Coronary artery (tissue), 2 donors: ENCODE data around the gene HSD11B1L.

Experiments
- DNase-seq: peaks from one replicate; pipeline ENCODE4 v3.0.0-alpha.2; 2017; ENCODE audit warnings: low spot score
- H3K27ac ChIP-seq, 2 donors: fragments of 200-600 bp; sonication (generic); one replicate each; pipeline ENCODE4 v1.5.1; 2016 to 2019
- H3K4me3 ChIP-seq: fragments of 200-600 bp; sonication (generic); 2 replicates; pipeline ENCODE4 v1.5.1; 2016; ENCODE audit warnings: mild to moderate bottlenecking, moderate library complexity
- TF ChIP-seq, protein P1 (sequence below): fragments of 200-600 bp; sonication (generic); IDR thresholded peaks from one replicate; pipeline ENCODE4 v1.5.1; 2019; ENCODE audit warnings: antibody characterized with exemption

HSD11B1L gene

GRCh38 chr19:5651361-5651760 lies 29.5 kb upstream of the HSD11B1L start:
- Histone ChIP-seq H3K4me3 (no peak overlapping the region), H3K27ac (no peak overlapping the region)
- DNase-seq, result no peak
- TF ChIP-seq, protein P1, sequence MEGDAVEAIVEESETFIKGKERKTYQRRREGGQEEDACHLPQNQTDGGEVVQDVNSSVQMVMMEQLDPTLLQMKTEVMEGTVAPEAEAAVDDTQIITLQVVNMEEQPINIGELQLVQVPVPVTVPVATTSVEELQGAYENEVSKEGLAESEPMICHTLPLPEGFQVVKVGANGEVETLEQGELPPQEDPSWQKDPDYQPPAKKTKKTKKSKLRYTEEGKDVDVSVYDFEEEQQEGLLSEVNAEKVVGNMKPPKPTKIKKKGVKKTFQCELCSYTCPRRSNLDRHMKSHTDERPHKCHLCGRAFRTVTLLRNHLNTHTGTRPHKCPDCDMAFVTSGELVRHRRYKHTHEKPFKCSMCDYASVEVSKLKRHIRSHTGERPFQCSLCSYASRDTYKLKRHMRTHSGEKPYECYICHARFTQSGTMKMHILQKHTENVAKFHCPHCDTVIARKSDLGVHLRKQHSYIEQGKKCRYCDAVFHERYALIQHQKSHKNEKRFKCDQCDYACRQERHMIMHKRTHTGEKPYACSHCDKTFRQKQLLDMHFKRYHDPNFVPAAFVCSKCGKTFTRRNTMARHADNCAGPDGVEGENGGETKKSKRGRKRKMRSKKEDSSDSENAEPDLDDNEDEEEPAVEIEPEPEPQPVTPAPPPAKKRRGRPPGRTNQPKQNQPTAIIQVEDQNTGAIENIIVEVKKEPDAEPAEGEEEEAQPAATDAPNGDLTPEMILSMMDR, result no peak

DNA sequence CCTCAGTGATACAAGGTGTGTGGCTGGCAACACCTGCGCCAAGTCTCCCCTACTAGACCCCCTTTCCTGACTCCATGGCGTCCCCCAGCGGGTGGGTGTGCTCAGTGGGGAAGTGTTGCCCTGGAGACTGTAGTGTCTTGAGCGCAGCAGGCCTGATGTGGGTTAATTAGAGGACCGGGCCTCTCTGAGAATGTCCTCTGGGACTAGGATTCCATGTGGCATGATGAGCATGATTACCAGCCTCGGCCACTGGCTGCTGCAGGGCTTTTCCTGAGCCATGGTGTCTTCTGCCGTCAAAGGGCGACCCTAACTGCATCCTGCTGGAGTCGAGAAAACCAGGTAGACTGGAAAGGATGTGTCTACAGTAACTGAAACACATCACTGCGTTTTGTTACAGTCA lies 28.6 kb upstream of the HSD11B1L start:
- no peak overlapping the region for H3K27ac ChIP-seq
- TF ChIP-seq, protein P1, result no peak
- H3K4me3 ChIP-seq, result no peak overlapping the region
- no peak for DNase-seq

GRCh38 chr19:5654931-5655330 lies 25.9 kb upstream of the HSD11B1L start:
- no peak for DNase-seq
- Histone ChIP-seq H3K4me3 (no peak overlapping the region), H3K27ac (no peak overlapping the region)
- TF ChIP-seq, protein P1, result no peak

DNA sequence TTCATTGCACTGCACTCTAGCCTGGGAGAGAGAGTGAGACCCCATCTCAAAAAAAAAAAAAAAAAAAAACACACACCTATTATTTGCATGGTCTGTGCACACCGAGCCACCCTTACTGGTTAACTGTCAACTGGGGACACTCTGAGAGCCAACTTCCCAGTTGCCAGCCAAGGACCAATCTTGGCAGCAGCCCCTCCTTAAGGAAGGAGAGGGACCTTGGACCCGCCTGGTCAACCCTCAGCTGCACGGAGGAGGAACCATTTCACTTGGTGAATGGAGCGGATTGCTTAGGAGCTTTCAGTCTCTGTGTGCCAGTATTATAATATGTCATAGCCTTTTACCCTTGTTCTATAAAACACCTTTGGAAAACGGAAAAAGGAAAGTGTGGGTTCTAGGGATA lies 25.4 kb upstream of the HSD11B1L start:
- DNase-seq, result no peak
- TF ChIP-seq, protein P1, result no peak
- no peak overlapping the region for H3K27ac ChIP-seq
- H3K4me3 ChIP-seq, result no peak overlapping the region

DNA sequence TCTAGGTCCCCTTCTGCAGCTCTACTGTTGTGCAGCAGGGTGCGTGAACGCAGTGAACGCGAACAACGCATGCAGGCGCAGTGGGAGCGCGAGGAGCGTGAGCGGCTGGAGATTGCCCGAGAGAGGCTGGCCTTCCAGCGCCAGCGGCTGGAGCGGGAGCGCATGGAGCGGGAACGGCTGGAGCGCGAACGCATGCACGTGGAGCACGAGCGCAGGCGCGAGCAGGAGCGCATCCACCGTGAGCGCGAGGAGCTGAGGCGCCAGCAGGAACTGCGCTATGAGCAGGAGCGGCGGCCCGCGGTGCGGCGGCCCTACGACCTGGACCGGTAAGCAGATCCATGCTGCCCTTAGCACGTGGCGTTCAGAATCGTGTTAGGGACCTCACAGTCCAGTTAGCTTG lies 19.3 kb upstream of the HSD11B1L start:
- no peak for DNase-seq
- TF ChIP-seq, protein P1, result no peak
- Histone ChIP-seq H3K4me3 (no peak overlapping the region), H3K27ac (no peak overlapping the region)

DNA sequence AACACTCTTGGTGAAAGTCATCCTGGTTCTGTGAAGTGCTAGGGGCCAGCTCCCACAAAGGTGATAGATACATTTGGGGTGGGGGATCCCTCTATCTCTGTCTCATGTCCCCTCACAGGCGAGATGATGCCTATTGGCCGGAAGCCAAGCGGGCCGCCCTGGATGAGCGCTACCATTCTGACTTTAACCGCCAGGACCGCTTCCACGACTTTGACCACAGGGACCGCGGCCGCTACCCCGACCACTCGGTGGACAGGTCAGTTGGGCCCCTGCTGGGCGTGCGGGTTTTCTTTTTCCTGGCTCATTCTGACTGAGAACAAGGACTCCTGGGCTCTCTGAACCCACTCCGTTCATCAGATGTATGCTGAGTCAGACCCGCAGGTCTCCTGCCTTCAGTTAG lies 16.9 kb upstream of the HSD11B1L start:
- H3K4me3 ChIP-seq, result no peak overlapping the region
- TF ChIP-seq, protein P1, result no peak
- no peak overlapping the region for H3K27ac ChIP-seq
- DNase-seq, result no peak

DNA sequence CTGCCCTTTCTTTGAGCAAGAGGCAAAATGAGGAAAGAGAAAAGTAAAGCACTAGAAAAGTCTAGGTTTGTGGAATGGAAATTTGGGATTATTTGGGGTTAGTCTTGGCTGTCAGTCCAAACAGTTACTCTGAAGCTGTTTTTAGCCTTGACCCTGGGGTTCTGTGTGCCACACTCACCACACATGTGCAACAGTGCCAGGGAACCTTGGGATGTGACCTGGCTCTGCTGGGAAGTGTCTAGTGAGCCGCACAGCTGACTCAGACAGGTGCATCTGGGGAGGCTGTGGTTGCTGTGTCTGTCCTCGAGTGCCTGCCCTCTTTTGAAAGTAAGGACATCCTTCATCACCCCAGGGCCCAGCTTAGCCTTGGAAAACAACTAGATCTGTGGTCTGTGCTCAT lies 16.3 kb upstream of the HSD11B1L start:
- no peak overlapping the region for H3K27ac ChIP-seq
- no peak for DNase-seq
- no peak overlapping the region for H3K4me3 ChIP-seq
- TF ChIP-seq, protein P1, result no peak
